ENCODE results near the gene RBMS3. TPM values are rescaled to one million over a fixed set of nuclear protein-coding genes. Genes with fewer than 3 reads are reported as not detected.

RBMS3 gene
- total and polyA plus RNA-seq, 12 donors, result 8.7 to 90.1 (median 51.2) TPM

DNA sequence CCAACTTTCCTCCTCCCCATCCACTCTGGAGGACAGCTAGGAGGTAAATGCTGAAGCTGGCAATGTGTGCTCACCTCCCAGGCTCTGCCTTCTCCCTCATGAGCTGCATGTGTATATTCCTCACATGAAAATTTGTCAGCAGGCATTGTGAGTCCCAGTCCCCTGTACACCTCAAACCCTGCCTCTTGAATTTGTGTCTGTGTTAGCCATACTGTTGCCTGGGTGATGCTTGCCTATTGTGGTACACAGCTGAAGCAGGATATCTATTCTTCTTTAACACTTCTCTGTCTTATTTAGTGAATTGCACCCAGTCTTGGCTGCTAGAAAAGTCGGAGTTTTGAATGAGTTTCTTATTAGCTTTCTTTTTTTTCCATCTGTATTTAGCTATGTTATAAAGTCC, 739.5 kb downstream of the RBMS3 start:
- no peak for DNase-seq
- 73 to 87% (median 78%) methylated on average over 1 of the region's 1 CpG for WGBS, 4 donors
- Histone ChIP-seq H3K27ac (no peak overlapping the region), H3K4me3 (no peak overlapping the region), H3K9me3 (replicated peaks in 1 of 3) (no peaks in the 10 kb centered on the region), H3K4me1 (replicated peaks in 1 of 2) (no peaks in the 10 kb centered on the region), H3K36me3 (replicated peaks in 1 of 2) (no peaks in the 10 kb centered on the region), H3K27me3 (no peaks in the 10 kb centered on the region)
- intact Hi-C loops (cut with DNase I), result no loop called here
- TF ChIP-seq POLR2A (IDR thresholded peaks at IDR 0.05), result no peak
- TF ChIP-seq, protein P1, sequence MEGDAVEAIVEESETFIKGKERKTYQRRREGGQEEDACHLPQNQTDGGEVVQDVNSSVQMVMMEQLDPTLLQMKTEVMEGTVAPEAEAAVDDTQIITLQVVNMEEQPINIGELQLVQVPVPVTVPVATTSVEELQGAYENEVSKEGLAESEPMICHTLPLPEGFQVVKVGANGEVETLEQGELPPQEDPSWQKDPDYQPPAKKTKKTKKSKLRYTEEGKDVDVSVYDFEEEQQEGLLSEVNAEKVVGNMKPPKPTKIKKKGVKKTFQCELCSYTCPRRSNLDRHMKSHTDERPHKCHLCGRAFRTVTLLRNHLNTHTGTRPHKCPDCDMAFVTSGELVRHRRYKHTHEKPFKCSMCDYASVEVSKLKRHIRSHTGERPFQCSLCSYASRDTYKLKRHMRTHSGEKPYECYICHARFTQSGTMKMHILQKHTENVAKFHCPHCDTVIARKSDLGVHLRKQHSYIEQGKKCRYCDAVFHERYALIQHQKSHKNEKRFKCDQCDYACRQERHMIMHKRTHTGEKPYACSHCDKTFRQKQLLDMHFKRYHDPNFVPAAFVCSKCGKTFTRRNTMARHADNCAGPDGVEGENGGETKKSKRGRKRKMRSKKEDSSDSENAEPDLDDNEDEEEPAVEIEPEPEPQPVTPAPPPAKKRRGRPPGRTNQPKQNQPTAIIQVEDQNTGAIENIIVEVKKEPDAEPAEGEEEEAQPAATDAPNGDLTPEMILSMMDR (IDR thresholded peaks at IDR 0.05), result no peak

DNA sequence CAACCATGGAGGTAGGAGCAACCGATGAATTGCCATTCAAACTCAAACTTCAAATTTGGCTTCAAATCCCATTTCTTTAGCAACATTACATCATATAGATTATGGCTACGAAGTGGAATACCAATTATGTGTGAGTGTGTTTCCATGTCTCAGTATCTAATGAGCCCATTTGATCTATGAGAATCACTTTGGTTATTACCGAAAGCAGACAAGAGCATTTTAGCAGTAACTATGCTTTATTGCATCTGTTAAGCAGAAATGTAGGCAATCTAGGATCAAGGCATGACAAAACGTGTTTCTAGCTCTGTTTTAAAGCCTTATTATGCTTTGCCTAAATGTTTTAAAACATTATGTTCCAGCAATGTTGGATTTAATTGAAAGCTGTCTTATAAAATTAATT, 743.6 kb downstream of the RBMS3 start:
- no peaks in the 10 kb centered on the region for H3K27me3 ChIP-seq
- WGBS, 4 donors, result 57 to 73% (median 66%) methylated on average over 4 of the region's 4 CpGs
- no peaks in the 10 kb centered on the region for H3K4me1 ChIP-seq (replicated peaks in 1 of 2)
- no peaks in the 10 kb centered on the region for H3K36me3 ChIP-seq (replicated peaks in 1 of 2)
- H3K27ac ChIP-seq, result no peak overlapping the region
- intact Hi-C loops (cut with DNase I), result no loop called here
- no peaks in the 10 kb centered on the region for H3K9me3 ChIP-seq (replicated peaks in 1 of 3)
- DNase-seq, result no peak
- no peak for TF ChIP-seq POLR2A (IDR thresholded peaks at IDR 0.05)
- TF ChIP-seq, protein P1 (IDR thresholded peaks at IDR 0.05), result no peak
- no peak overlapping the region for H3K4me3 ChIP-seq

DNA sequence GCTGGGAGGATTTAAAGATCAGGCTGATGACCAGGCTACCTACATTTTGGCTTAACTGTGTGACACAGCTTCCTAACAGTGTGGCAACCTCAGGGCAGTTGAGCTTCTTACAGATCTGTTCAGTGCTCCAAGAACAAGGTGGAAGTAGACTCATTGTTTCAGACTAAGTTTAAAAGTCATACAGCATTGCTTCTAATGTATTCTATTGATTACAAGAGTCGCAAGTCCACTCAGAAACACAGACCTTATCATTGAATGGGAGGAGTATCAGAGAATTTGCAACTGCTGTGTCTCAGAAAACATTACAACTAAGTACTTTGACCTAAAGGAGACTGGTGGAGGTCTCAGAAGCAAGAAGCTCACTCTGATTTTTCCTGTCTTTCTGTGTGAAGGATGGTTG, 746.0 kb downstream of the RBMS3 start:
- Histone ChIP-seq H3K4me3 (no peak overlapping the region), H3K4me1 (replicated peaks in 1 of 2) (no peaks in the 10 kb centered on the region), H3K9me3 (replicated peaks in 1 of 3) (no peaks in the 10 kb centered on the region), H3K27ac (no peak overlapping the region), H3K27me3 (no peaks in the 10 kb centered on the region), H3K36me3 (replicated peaks in 1 of 2) (no peaks in the 10 kb centered on the region)
- intact Hi-C loops (cut with DNase I), result no loop called here
- WGBS, 4 donors, result 57 to 95% (median 71%) methylated on average over 1 of the region's 1 CpG
- DNase-seq, result no peak
- TF ChIP-seq, protein P1 (IDR thresholded peaks at IDR 0.05), result no peak
- no peak for TF ChIP-seq POLR2A (IDR thresholded peaks at IDR 0.05)

DNA sequence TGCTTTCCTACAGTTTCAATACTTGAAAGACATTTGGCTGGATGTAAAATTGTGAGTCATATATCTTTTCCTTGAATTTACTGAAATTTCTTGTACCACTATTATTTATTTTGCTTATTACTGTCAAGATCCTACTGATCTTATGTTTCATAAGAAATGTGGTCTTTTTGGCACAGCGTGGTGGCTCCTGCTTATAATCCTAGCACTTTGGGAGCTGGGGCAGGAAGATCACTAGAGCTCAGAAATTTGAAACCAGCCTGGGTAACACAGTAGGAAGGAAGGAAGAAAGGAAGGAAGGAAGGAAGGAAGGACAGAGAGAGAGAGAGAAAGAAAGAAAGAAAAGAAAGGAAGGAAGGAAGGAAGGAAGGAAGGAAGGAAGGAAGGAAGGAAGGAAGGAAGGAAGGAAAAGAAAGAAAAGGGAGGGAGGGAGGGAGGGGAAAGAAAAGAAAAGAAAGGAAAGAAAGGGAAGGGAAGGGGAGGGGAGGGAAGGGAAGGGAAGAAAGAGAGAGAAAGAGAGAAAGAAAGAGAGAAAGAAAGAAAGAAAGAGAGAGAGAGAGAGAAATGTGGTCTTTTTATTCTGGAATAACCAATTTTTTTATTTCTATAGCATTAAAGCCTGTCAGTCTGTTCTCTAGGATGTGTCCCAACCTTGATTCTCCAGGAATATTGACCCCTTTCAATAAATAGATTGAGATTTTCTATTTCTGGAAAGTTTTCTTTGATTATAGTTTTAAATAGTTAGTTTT, 753.5 kb downstream of the RBMS3 start:
- H3K36me3 ChIP-seq (replicated peaks in 1 of 2), result no peaks in the 10 kb centered on the region
- H3K4me1 ChIP-seq (replicated peaks in 1 of 2), result no peaks in the 10 kb centered on the region
- 81 to 93% (median 83%) methylated on average over 1 of the region's 1 CpG for WGBS, 4 donors
- intact Hi-C loops (cut with DNase I), result no loop called here
- H3K27ac ChIP-seq, result no peak overlapping the region
- no peak overlapping the region for H3K4me3 ChIP-seq
- H3K9me3 ChIP-seq (replicated peaks in 1 of 3), result no peaks in the 10 kb centered on the region
- TF ChIP-seq, protein P1 (IDR thresholded peaks at IDR 0.05), result no peak
- H3K27me3 ChIP-seq, result no peaks in the 10 kb centered on the region
- no peak for DNase-seq
